Measurements from ENCODE around the gene CDK17. TPM values are rescaled to one million over a fixed set of nuclear protein-coding genes. Genes with fewer than 3 reads are reported as not detected.

CDK17 gene
- total and polyA plus RNA-seq, 2 of the 8 experiments (the other 6 are each of a cell fraction or from before 2014, with no cell fraction given), result 5.8 to 20.0 TPM

GRCh38 chr12:96420277-96420835 lies 20.1 kb upstream of the CDK17 start (continued):
- no peak for TF ChIP-seq CTBP2 (IDR thresholded peaks at IDR 0.05; ENCODE audit: borderline replicate concordance, insufficient read depth, insufficient read length, low read length)
